DLD1 (cell line): ENCODE data around the gene GALNT2.

Experiments used
- in situ Hi-C: cut with HindIII; loops from 2 replicates; pipeline ENCODE4 v1.10.0; 2017; ENCODE audit warnings: low sequenced_read_pairs

GALNT2 gene

DNA sequence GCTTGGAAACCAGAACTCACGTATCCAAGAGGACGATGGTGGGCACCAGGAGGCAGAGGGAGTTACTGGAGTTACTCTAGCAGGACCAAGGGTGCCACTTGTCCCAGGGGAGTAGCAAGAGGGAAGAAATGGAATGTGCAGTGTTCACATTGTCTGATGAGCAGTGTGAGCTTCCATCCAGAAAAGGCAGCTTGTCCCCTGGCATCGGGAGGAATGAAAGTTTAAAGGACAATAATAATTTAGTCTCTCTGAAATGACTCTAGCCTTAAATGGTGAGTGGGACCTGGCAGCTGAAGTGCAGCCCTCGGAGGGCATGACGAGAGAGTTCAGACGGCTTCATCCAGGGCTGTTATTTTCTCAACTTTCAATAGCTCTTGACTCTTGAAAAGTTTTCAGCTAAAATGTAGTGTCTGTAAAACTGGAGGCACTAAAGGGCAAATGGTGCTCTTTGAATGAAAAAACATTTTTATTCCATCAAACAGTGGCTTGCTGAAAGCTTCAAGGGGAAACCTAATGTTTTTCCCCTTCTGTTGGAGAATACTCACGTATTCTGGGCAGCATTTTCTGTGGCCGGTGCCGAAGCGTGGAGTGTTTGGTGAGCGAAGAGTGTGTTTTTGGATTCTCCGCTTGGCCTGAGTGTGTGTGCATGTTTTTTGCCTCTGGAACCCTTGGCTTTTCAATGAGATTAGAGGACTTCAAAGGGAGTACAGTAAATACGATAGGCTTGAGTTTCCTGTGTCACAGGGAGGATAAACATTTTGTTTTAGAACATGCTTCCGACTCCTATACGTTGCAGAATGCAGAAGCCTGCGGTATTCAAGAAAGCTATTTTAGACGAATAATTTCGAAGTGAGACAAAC, 157.3 kb downstream of the GALNT2 start:
- in situ Hi-C loops: no loop called here

DNA sequence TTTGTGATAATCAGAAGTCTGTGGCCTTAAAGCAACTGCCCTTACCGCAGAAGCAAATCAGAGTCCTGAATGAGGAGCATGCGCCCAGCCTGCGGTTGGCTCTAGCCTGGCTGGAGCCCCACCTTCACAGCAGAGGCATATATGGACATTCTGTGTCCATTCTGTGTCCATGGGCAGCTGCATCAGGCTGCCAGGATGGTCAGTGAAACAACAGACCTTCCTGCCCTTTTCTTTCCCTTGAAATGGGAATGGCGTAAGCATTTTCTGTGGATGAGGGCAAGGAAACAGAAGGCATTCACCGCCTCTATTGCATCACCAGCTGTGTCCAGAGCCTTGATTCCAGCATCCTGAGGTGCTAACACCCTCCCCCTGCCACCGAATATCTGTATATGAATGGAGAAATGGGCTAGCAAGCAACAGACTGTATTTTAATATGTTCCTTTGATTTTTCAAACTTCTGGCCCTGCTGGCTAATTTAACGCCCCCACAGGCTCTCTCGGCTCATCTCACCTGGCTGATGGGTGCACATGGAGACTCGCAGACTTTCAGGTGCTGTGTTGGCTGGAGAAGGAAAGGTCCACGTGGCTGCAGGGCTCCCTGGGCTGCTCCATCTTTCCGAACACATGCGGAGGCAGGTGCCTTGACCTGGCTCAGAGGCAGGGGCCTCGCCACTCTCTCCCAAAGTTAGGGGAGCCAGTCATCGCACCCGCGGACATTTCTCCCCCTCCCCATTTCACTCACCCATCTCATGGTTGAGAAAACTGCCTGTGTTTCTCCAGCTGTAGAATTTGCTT, 159.2 kb downstream of the GALNT2 start:
- in situ Hi-C loops: no loop called here

DNA sequence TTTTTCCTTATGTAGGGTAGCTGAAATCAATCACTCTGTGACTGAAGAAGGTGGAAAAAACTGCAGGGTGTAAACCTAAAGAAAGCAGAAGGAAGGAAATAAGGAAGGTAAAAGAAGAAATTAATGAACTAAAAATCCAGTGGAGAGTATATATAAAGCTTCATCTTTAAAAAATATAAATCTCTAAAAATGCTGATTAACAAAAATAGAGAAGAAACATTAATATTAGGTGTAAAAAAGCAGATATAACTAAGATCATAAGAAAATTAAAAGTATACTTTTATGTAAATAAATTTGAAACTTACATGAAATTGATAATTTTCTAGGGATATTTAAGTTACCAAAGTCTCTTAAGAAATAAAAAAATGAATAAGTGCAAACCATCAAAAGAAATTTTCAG, 159.8 kb downstream of the GALNT2 start:
- in situ Hi-C loops: no loop called here

DNA sequence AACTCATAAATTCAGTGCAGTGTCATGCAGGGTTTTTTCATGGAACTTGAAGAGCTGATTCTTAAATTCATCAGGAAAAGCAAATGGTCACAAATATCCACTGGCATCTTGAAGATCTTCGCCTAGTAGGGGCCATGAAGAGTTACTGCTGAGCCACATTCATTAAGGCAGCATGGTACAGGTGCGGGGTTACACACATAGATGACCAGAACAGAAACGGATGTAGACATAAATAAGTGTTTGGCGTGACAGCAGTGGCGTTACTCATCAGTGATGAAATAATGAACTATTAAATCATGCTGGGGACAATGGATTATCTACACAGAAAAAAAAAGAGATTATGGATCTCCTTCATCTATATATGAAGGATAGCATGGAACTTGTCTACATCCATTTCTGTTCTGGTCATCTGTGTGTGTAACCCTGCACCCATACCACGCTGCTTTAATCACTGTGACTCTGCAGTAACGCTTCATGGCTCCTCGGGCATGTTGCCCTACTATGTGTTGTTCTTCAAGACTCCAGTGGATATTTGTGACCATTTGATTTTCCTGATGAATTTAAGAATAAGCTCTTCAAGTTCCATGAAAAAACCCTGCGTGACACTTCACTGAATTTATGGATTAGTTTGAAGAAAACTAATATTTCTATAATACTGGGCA, 161.3 kb downstream of the GALNT2 start:
- in situ Hi-C loops: no loop called here

DNA sequence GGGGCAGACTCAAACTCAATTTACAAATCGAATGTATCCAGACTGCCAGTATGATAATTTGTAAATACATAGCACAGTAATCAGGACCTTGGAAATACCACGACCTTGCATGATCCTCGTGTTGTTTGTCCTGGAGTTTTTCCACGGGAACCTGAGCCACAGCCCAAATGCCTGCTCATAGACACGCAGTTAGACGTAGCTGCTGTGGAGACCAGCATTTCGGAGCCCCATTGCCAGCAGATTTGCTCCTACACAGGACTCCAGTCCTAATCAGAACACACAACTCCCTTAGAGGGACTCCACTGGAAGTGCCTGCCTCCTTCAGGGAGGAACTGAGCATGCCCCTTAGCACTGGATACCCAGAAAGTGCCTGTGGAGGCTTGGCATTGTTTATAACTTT, 163.2 kb downstream of the GALNT2 start:
- in situ Hi-C loops: no loop called here

DNA sequence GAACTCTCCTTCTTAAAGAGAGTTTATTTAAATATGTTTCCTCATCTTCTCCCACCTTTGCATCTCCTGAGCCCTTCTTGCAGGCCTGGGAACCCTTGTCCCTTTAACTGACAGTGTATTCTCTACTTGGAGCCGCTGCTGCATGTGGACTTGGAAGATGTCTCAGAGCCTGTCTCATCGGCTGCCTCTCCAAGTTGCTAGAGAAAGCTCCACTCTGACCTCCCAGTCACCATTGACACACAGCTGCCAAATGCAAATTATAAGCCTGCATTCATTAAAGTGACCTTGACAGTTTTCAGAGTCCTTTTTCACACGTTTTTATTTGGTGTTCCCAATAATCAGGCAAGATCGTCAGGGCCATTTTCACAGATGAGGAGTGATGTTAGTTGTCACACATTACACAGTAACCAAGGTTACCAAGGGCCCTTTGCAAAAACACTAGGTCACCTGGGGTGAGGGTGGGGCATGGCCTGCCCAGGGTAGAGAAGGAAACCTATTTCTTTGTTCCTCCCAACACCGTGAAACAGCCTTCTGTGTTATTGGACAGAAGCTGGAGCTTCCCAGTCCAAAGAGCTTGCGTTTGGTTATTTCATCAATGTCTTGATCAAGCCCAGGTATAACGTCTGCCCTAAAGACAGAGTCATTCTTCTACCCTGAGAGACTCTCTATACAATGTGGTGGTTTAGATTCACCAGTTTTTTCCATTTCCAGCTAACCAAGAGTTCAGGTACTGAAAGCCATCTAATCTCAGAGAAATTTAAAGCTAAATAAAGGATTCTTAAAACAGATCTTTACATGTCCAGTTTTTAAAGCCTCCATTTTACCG, 164.1 kb downstream of the GALNT2 start:
- in situ Hi-C loops: no loop called here

DNA sequence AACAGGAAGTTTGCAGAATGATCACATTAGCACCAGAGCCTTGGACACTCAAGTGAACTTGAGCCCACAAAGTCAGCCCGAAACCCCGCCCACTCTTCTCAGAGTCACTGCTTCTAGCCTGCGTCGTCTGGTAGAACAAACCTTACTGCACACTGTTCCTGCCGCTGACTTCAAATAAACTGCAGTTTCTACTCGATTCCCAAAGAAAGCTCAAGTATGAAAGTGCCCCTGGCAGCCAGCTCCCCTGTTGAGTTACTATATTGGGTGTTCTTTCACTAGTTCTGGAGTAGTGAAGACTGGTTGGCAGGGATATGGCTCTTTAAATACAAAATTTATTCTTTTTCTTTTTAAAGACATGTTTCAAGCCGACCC, 164.7 kb downstream of the GALNT2 start:
- in situ Hi-C loops: no loop called here

DNA sequence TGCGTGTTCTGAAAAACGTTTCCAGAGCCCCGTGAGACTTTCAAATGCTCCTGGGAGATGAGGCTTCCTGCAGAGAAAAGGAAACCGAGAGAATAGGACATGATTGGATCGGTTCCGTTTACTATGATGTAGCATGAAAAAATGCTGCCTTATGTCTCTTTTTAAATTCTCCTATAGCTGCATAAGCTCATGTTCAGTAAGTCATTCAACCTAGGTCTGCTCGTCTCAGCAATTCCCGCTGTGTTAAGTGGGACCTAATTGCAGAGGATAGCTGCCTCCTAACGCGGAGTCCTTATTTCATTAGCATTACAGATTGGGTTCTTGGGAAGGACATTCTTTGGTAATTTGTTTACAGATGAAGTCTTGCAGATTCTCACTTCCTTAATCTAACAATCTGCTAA, 165.3 kb downstream of the GALNT2 start:
- in situ Hi-C loops: no loop called here

DNA sequence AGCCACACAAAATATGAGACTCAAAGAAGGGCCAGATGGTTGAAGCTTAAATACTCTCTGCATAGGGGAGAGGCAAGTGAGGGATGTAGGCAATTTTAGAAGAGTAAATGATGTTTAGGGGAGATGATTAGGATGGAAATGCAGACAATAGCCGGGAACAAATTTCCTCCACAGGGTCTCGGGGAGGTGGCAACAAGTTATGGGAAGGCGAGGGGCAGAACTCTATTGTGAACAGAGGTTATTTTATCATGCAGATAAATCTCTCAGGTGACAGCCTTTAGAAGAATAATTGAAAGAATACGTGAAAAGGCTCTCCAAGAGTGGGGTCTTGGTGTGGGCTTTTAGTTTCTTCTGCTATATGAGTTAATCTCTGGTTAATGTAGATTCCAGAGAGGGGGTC, 166.7 kb downstream of the GALNT2 start:
- in situ Hi-C loops: no loop called here

DNA sequence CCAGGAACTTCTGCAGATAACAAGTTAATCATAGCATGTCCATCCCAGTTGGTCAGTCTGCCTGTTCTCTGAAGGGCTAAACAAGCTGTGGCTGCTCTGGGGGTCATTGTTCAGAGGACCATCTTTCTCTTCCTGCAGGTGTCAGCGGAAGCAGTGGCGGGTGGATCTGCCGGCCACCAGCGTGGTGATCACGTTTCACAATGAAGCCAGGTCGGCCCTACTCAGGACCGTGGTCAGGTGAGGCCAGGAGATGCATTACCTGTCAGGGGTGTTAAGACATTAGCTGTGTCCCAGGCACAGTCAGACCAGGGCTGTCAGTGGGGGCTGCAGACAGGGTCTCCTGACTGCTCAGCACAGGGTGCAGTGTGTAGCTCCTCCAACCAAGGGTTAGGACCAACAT, 168.8 kb downstream of the GALNT2 start:
- in situ Hi-C loops: no loop called here

DNA sequence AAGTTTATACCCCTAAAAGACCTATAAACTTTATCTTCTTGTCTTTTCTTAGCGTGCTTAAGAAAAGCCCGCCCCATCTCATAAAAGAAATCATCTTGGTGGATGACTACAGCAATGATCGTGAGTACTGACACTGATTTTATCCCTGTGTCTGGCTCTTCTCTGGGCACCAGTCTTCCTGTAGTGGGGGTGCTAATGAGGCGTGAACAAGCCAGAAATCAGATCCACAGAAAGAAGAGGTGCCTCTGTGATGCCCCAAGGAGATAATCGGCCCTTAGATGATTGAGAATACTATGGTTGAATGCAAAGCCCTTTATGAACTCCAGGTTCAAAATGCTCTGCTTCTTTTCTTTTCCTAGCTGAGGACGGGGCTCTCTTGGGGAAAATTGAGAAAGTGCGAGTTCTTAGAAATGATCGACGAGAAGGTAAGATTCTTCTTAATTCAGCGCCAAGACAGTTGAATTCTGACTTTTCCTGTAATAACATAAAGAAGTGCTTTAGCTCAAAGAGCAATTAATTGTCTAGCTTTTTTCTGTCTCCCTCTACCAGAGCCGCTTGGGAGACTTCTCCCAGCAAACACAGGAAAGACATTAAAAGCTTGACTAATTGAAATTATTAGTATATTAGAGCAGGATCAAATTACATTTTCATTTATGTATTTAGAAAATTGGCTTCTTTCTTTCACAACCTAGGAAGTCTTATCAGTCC, 169.4 kb downstream of the GALNT2 start:
- in situ Hi-C loops: no loop called here

DNA sequence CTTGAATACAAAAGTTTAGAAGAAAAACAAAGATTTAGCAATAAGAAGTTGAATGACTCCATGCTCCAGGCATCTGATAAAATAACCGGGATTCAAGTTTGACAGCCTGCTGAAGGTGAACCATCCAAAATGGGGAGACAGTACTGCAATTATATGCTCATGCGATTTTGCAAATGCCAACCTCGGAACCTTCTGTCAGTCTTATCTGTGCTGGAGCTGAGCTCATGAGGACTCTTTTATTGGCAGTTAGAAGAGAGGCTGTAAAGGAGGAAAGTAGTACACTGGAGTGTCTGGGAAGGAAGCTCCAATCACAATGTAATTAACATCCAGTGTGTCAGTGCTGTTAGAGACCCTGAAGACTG, 170.0 kb downstream of the GALNT2 start:
- in situ Hi-C loops: no loop called here

DNA sequence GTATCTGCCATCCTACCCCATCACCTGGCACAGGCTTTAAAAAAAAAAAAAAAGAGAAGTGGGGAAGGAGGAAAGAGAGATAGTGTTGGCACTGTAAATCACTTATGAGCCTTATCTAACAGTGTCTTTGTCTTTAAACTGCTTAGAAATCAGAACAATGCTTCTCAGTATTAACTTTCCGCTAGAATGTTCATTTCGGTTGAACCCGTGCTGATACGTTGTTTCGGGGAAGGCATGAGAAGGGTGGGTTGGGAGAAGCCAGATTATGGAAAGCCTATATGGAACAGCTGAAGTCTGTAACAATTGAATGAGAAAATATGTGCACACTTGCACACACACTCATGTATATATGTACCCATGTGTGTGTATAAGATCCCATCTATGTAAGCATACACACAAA, 170.8 kb downstream of the GALNT2 start:
- in situ Hi-C loops: no loop called here

DNA sequence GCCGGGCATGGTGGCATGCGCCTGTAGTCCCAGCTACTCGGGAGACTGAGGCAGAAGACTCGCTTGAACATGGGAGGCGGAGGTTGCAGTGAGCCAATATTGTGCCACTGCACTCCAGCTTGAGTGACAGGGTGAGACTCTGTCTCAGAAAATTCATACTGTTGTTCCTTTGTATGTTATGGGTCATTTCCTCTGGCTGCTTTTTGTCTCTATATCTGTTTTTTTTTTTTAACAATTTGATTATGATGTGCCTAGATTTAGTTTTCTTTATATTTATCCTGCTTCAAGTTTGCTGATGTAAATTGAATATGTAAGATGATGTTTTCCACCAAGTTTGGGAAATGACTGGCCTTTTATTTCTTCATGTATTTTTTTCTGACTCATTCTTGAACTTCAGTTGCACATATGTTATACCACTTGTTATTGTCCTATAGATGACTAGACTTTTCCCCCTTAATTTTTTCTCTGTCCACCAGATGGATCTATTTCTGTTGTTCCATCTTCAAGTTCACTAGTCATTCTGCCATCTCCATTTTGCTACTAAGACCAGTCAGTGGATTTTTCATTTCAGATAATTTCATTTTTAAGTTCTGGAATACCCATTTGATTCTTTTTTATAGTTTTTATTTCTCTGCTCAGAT, 173.5 kb downstream of the GALNT2 start:
- in situ Hi-C loops: no loop called here

DNA sequence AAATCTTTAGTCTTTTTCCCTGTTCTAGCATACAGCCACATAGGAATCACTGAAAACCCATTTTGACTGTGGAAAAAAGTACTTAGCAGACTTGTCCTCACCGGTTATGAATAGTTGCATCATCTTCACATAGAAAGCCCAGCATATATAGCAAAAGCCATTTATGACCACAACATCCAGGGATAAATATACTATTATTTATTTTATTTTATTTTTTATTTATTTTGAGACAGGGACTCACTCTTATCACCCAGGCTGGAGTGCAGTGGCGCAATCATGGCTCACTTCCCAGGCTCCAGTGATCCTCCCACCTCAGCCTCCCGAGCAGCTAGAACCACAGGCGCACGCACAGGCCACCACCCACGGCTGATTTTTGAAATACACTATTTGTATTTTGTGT, 175.3 kb downstream of the GALNT2 start:
- in situ Hi-C loops: no loop called here

DNA sequence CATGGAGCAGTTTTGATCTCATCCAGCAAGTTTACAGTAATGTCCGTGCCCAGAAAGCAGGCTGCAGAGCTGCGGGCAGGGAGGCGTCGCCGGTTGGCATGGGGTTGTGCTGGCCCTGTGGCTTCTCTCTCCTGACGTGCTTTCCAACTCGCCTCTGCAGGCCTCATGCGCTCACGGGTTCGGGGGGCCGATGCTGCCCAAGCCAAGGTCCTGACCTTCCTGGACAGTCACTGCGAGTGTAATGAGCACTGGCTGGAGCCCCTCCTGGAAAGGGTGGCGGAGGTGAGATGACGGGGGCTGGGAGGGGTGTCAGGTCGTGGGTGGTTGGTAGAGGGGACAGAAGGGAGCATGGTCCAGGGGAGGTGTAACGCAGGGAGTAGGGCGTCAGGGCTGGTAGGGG, 176.1 kb downstream of the GALNT2 start:
- in situ Hi-C loops: no loop called here

DNA sequence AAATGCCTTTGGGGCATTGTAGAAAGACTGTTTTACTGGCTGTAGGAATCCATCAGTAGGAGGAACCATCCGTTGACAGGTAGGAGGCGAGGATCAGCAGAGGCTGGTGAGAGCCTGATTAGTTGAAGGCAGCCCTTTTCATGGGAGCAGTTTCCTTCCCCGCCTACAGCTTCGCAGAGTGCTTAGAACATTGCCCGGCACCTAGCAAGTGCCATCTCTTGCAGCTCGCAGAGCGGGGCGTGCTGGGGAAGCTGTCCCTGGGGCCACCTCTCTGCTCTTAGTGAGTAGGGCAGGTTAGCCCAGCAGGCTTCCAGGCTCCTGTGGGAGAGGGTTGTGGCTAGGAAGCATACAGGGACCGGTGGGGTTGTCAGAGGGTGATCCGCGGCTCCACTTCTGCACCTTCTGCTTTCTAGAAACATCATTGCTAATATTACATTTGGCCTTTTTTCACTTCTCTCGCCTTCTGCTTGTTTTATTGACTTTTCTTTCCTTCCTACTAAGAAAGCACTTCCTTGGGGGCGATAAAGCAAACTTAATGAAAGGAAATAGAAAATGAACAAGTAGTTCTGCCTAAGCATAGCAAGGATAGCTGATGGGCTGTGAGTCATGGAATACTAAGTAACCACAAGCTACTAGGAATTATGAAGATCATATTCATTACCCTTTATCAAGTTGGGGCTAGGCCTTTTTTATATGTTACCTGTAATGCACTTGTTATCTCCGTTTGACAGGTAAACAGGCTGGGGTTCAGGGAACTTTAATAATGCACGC, 176.7 kb downstream of the GALNT2 start:
- in situ Hi-C loops: no loop called here

DNA sequence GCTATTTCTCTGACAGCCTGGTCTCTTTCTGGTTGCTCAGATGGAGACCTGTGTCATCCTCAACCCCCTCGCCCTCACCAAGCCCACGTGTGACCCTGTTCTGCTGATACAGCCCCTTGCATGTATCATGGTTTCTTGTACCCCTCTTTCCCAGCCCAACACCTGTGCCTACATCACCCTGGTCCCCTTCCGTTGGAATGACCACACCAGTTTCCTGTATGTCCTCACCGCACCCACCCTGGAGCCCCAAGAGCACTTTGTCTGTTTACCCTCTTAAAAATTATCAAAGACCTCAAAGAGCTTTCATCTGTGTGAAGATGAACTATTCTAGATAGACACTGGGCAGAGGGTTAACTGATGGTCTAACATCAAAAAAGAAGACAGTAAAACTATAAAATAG, 179.5 kb downstream of the GALNT2 start:
- in situ Hi-C loops: no loop called here
